B cell (primary cell): ENCODE measurements around the gene SLC4A8.

ENCODE experiments used
- EZH2 ChIP-seq: IDR thresholded peaks from 2 replicates; pipeline ENCODE4 v1.6.1; 2012; ENCODE audit warnings: borderline replicate concordance, low read depth, mild to moderate bottlenecking, moderate library complexity, low read length; ENCODE audit not compliant: insufficient read depth, poor library complexity, severe bottlenecking
- TF ChIP-seq, protein P1 (sequence below): fragments of 200-600 bp; IDR thresholded peaks from one replicate; pipeline ENCODE4 v1.8.0; 2022; ENCODE audit warnings: antibody characterized with exemption, mild to moderate bottlenecking

DNA sequence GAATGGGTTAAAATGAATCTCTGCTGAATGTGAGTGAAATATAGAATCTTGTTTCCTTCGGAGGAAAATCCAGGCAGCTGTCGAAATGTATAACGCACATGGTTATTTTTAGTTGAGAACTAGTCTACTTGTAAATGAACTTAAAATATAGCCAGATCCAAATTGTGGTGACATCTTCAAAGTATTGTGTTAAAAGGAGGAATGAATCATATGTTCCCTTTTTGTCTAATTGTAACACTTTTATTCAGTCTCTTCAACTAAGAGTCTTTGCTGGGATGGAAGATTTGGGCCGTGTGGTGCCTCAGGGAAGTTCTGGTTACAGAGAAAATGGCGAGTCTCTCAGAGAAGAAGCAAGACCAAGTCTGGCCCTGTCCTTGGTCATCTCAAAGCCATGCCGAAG, 82.5 kb downstream of the SLC4A8 start:
- TF ChIP-seq EZH2: no peak
- TF ChIP-seq, protein P1, sequence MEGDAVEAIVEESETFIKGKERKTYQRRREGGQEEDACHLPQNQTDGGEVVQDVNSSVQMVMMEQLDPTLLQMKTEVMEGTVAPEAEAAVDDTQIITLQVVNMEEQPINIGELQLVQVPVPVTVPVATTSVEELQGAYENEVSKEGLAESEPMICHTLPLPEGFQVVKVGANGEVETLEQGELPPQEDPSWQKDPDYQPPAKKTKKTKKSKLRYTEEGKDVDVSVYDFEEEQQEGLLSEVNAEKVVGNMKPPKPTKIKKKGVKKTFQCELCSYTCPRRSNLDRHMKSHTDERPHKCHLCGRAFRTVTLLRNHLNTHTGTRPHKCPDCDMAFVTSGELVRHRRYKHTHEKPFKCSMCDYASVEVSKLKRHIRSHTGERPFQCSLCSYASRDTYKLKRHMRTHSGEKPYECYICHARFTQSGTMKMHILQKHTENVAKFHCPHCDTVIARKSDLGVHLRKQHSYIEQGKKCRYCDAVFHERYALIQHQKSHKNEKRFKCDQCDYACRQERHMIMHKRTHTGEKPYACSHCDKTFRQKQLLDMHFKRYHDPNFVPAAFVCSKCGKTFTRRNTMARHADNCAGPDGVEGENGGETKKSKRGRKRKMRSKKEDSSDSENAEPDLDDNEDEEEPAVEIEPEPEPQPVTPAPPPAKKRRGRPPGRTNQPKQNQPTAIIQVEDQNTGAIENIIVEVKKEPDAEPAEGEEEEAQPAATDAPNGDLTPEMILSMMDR: no peak
